HEK293T (cell line): ENCODE measurements around the gene TSPOAP1.

Source experiments
- ARNT ChIP-seq: fragments of 450-650 bp; IDR thresholded peaks from 2 replicates; pipeline ENCODE4 v1.6.1; 2017; ENCODE audit warnings: mild to moderate bottlenecking
- BHLHE40 ChIP-seq: fragments of 450-650 bp; IDR thresholded peaks from 2 replicates; pipeline ENCODE4 v1.6.1; 2016; ENCODE audit warnings: mild to moderate bottlenecking, moderate library complexity, borderline replicate concordance
- CTBP1 ChIP-seq: fragments of 450-650 bp; IDR thresholded peaks from 2 replicates; pipeline ENCODE4 v1.6.1; 2016; ENCODE audit warnings: borderline replicate concordance
- ELF4 ChIP-seq: fragments of 450-650 bp; IDR thresholded peaks from 2 replicates; pipeline ENCODE4 v1.6.1; 2017; ENCODE audit warnings: antibody characterized with exemption
- FOXA1 ChIP-seq: fragments of 450-650 bp; IDR thresholded peaks from 2 replicates; pipeline ENCODE4 v1.6.1; 2016; ENCODE audit warnings: mild to moderate bottlenecking
- FOXM1 ChIP-seq: fragments of 450-650 bp; IDR thresholded peaks from 2 replicates; pipeline ENCODE4 v1.6.1; 2017; ENCODE audit warnings: mild to moderate bottlenecking, borderline replicate concordance
- HDGF ChIP-seq: fragments of 450-650 bp; IDR thresholded peaks from 2 replicates; pipeline ENCODE4 v1.6.1; 2017; ENCODE audit warnings: antibody characterized with exemption, borderline replicate concordance
- LEF1 ChIP-seq: fragments of 450-650 bp; IDR thresholded peaks from 2 replicates; pipeline ENCODE4 v1.6.1; 2017; ENCODE audit warnings: mild to moderate bottlenecking, borderline replicate concordance
- NFRKB ChIP-seq: fragments of 450-650 bp; IDR thresholded peaks from 2 replicates; pipeline ENCODE4 v1.6.1; 2016; ENCODE audit warnings: mild to moderate bottlenecking, moderate library complexity
- SP1 ChIP-seq: fragments of 450-650 bp; IDR thresholded peaks from 2 replicates; pipeline ENCODE4 v1.6.1; 2017
- SUZ12 ChIP-seq: fragments of 450-650 bp; IDR thresholded peaks from 2 replicates; pipeline ENCODE4 v1.6.1; 2016; ENCODE audit warnings: mild to moderate bottlenecking
- TARDBP ChIP-seq: fragments of 450-650 bp; IDR thresholded peaks from 2 replicates; pipeline ENCODE4 v1.6.1; 2016
- TF ChIP-seq, protein P1 (sequence below): fragments of 450-650 bp; IDR thresholded peaks from 2 replicates; pipeline ENCODE4 v1.6.1; 2016

DNA sequence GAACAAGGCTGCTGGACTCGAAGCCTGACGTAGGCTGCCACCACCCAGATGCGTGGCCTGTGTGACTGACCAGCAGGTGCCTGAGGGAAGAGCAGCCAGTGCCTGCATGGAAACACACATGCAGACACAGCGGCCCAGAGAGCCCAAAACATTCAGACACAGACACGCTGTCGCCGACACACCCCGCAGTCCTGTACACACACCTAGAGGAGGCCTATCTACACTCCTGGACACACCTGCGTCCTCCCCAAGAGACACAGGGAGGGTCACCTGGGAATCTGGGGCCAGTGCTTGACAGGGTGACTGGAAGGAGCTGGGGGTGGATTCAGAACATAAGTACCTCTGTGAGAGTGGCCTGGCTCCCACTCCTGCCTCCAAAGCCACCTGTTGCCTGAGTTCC lies 6.1 kb upstream of the TSPOAP1 start:
- TF ChIP-seq NFRKB (no peak), SUZ12 (no peak), FOXA1 (no peak), ARNT (no peak), FOXM1 (no peak), ELF4 (no peak), LEF1 (no peak), SP1 (no peak), CTBP1 (no peak), TARDBP (no peak), BHLHE40 (no peak), HDGF (no peak)
- TF ChIP-seq, protein P1, sequence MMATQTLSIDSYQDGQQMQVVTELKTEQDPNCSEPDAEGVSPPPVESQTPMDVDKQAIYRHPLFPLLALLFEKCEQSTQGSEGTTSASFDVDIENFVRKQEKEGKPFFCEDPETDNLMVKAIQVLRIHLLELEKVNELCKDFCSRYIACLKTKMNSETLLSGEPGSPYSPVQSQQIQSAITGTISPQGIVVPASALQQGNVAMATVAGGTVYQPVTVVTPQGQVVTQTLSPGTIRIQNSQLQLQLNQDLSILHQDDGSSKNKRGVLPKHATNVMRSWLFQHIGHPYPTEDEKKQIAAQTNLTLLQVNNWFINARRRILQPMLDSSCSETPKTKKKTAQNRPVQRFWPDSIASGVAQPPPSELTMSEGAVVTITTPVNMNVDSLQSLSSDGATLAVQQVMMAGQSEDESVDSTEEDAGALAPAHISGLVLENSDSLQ: no peak
